ENCODE data around the gene TBX18. TPM values are rescaled to one million over a fixed set of nuclear protein-coding genes. Genes with fewer than 3 reads are reported as not detected.

TBX18 gene
- total and polyA plus RNA-seq, 2 donors from 2014 or later = 4.1 TPM; not detected in 1

DNA sequence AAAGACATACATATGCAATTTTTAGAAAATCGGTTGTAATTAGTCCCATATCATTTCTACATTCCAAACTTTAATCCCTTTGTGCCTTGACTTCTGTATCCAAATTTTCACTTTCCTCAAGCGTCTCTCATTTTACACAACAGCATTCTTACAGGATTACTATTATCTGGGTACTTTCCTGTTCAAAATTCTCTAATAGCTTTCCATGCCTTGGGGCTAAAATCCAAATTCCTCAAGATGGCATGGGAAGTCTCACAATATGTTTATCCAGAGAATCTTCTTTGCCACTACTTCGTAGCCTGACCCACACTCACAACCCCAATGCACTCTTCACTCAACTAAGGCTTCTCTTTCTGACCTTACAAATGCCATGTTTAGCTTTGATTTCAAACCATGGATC is 125.0 kb downstream of the TBX18 start:
- no peak overlapping the region for H3K9ac ChIP-seq (ENCODE audit: low read length in 3 of 3)
- peaks cover 0 to 3% (median 0%) of the 10 kb centered on the region in 3 donors for H3K9me3 ChIP-seq (ENCODE audit: control insufficient read depth in 2 of 3, insufficient read depth in 1 of 3, low read length in 3 of 3)
- FAIRE-seq = no peak
- intact Hi-C loops (cut with DNase I) = no loop called here
- H3K36me3 ChIP-seq (ENCODE audit: control insufficient read depth in 2 of 3, insufficient read depth in 3 of 3, low read length in 3 of 3) = no peaks in the 10 kb centered on the region
- H3K27ac ChIP-seq (ENCODE audit: low read depth in 2 of 2, low read length in 2 of 2) = no peak overlapping the region
- TF ChIP-seq CTCF (IDR thresholded peaks at IDR 0.05; ENCODE audit: borderline replicate concordance, extremely low read depth, insufficient read depth) = no peak
- H3K4me3 ChIP-seq (ENCODE audit: low read length in 3 of 3) = no peak overlapping the region
- H3K27me3 ChIP-seq (ENCODE audit: control insufficient read depth, insufficient read depth, low read length) = no peaks in the 10 kb centered on the region
- DNase-seq = no peak
- H3K4me1 ChIP-seq (ENCODE audit: control insufficient read depth in 2 of 3, insufficient read depth in 2 of 3, low read depth in 1 of 3, low read length in 3 of 3) = no peaks in the 10 kb centered on the region

DNA sequence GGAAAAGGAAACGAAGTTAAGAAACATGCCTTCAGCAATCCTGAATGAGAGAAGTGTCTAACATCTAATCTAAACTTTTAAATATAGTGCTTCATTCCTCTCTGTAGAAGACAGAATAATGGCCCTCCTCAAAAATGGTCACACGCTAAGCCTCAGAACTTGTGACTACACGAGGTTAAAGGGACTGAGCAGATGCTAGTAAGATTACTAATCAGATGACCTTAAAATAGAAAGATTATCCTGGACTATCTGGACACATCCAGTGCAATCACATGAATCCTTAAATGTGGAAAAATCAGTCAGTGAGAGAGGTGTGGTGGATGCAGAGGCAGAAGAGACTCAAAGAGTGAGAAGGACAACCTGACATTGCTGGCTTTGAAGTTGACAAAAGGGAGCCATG is 126.1 kb downstream of the TBX18 start:
- FAIRE-seq = no peak
- intact Hi-C loops (cut with DNase I) = no loop called here
- Histone ChIP-seq H3K27ac (ENCODE audit: low read depth in 2 of 2, low read length in 2 of 2) (no peak overlapping the region), H3K9ac (ENCODE audit: low read length in 3 of 3) (no peak overlapping the region), H3K36me3 (ENCODE audit: control insufficient read depth in 2 of 3, insufficient read depth in 3 of 3, low read length in 3 of 3) (no peaks in the 10 kb centered on the region), H3K9me3 (ENCODE audit: control insufficient read depth in 2 of 3, insufficient read depth in 1 of 3, low read length in 3 of 3) (peaks cover 0 to 3% (median 0%) of the 10 kb centered on the region in 3 donors), H3K4me3 (ENCODE audit: low read length in 3 of 3) (no peak overlapping the region), H3K4me1 (ENCODE audit: control insufficient read depth in 2 of 3, insufficient read depth in 2 of 3, low read depth in 1 of 3, low read length in 3 of 3) (no peaks in the 10 kb centered on the region), H3K27me3 (ENCODE audit: control insufficient read depth, insufficient read depth, low read length) (no peaks in the 10 kb centered on the region)
- DNase-seq = no peak
- no peak for TF ChIP-seq CTCF (IDR thresholded peaks at IDR 0.05; ENCODE audit: borderline replicate concordance, extremely low read depth, insufficient read depth)
